Right cardiac atrium (tissue), 5 donors: ENCODE measurements around the gene DGKD. TPM values are rescaled to one million over a fixed set of nuclear protein-coding genes. Genes with fewer than 3 reads are reported as not detected.

Source experiments
- ATAC-seq, 2 donors: fragments of 200-7000 bp; cut with Tn5 transposase; one replicate each; pipeline versions ENCODE4 v1.8.0 to v1.9.1; 2020; ENCODE audit warnings: moderate library complexity in 2 of 2, mild to moderate bottlenecking in 1 of 2
- DNase-seq, 3 donors: peaks; one replicate each; pipeline ENCODE4 v3.0.0-alpha.2; 2020
- H3K27ac ChIP-seq: one replicate; pipeline ENCODE4 v1.5.1; 2013; ENCODE audit warnings: mild to moderate bottlenecking, low read length, control low read depth, moderate library complexity
- H3K27me3 ChIP-seq: one replicate; pipeline ENCODE4 v1.6.1; 2013; ENCODE audit not compliant: control insufficient read depth, insufficient read depth
- H3K4me1 ChIP-seq: one replicate; pipeline ENCODE4 v1.6.1; 2013; ENCODE audit warnings: low read length; ENCODE audit not compliant: control insufficient read depth, insufficient read depth
- H3K4me3 ChIP-seq: one replicate; pipeline ENCODE4 v1.5.1; 2013; ENCODE audit warnings: low read length, control low read depth
- H3K9me3 ChIP-seq: one replicate; pipeline ENCODE4 v1.6.1; 2013; ENCODE audit warnings: low read length; ENCODE audit not compliant: control insufficient read depth
- WGBS: extraction: QIAGEN DNeasy Blood & Tissue Kit; methylation state at CpG from one replicate; pipeline ENCODE4 v1.1.7; 2013; 5-methylcytosine and 5-hydroxymethylcytosine counted together
- intact Hi-C, 4 donors: fragments of 100-400 bp; cut with DNase I; formaldehyde crosslinking; loops; one replicate each; pipeline versions ENCODE4 v1.11.0 to v1.14.0; 2022 to 2023
- long read RNA-seq, 4 donors: library from polyadenylated mRNA; unstranded; transcript quantifications; one replicate each; pipeline ENCODE4 v2.0.0, GENCODE V29; 2020 to 2021
- polyA plus RNA-seq: library from polyadenylated mRNA; stranded (reverse); fragments of 200-250 nt; gene quantifications from one replicate; pipeline ENCODE4 v1.2.3, GENCODE V29; 2013
- total RNA-seq, 4 donors: library from RNA; stranded (reverse); fragmentation: NEBNext Ultra II Directional; extraction: Animal tissue kit (Norgen Biotek cat#: 25700); gene quantifications; one replicate each; pipeline ENCODE4 v1.2.1, GENCODE V29; 2021
- donor health status: healthy with polysubstance abuse.
- donor health status: DM: no; HTN: yes; CAD: no.
- donor health status: DM: no; HTN: no; CAD: no.
- donor health status: DM: no; HTN: yes; CAD: no; lungs with severe emphysema.
- donor health status: DM: yes; HTN: yes; CAD: no.

DGKD gene
- 10 to 100 TPM; 27.6 to 44.9 (median 38.6) TPM for total RNA-seq
- 17.9 TPM for polyA plus RNA-seq
- long read RNA-seq, donor 1, full-length matches to known transcripts, result 6 of 51 reads
- long read RNA-seq, donor 1, partial matches to known transcripts, result 37 of 51 reads
- long read RNA-seq, donor 1, other reads (novel, unspliced or antisense), result 8 of 51 reads
- long read RNA-seq, donor 2, full-length matches to known transcripts, result 4 of 37 reads
- long read RNA-seq, donor 2, partial matches to known transcripts, result 13 of 37 reads
- long read RNA-seq, donor 2, other reads (novel, unspliced or antisense), result 20 of 37 reads
- long read RNA-seq, donor 3, full-length matches to known transcripts, result 10 of 241 reads
- long read RNA-seq, donor 3, partial matches to known transcripts, result 153 of 241 reads
- long read RNA-seq, donor 3, other reads (novel, unspliced or antisense), result 78 of 241 reads
- long read RNA-seq, donor 4, full-length matches to known transcripts, result 7 of 30 reads
- long read RNA-seq, donor 4, partial matches to known transcripts, result 17 of 30 reads
- long read RNA-seq, donor 4, other reads (novel, unspliced or antisense), result 6 of 30 reads

GRCh38 chr2:233353769-233354499, at the start of gene DGKD:
TSS of gene DGKD (plus strand) at chr2:233354494. CDS start at chr2:233354519, 25 bp downstream.
- Histone ChIP-seq H3K27me3 (no peaks in the 10 kb centered on the region), H3K9me3 (no peaks in the 10 kb centered on the region), H3K27ac (no peak within 1 kb of the TSS), H3K4me3 (peak within 1 kb of the TSS; percentile 99), H3K4me1 (peaks cover 5% of the 10 kb centered on the region)
- DNase-seq (peak; percentile 55 to 88 (median 85)), ATAC-seq (peak; percentile 77 to 86)
- intact Hi-C loops, result loop anchor here in 3 of 4 donors (5.0 to 10.0 kb wide), 2 partner anchors 88 to 91 kb away; no protein-coding TSS in a partner anchor
- 3% methylated on average over 50 of the region's 56 CpGs for WGBS

GRCh38 chr2:233307565-233307964, 46.7 kb upstream of the DGKD start, which contains the start of gene SAG:
TSS of gene SAG (plus strand) at chr2:233307816. CDS start at chr2:233309190, 1,374 bp downstream.
- no peaks in the 10 kb centered on the region for H3K9me3 ChIP-seq
- no peak for DNase-seq
- intact Hi-C loops, result no loop called here
- ATAC-seq, result peak in 1 of 2 donors; percentile 18
- WGBS, result 72% methylated on average over 7 of the region's 7 CpGs
- no peaks in the 10 kb centered on the region for H3K27me3 ChIP-seq
- no peak within 1 kb of the TSS for H3K4me3 ChIP-seq
- H3K4me1 ChIP-seq, result no peaks in the 10 kb centered on the region
- no peak within 1 kb of the TSS for H3K27ac ChIP-seq

- DNase-seq, result no peak
- Histone ChIP-seq H3K4me1 (no peaks in the 10 kb centered on the region), H3K27me3 (no peaks in the 10 kb centered on the region), H3K9me3 (no peaks in the 10 kb centered on the region), H3K27ac (no peak overlapping the region), H3K4me3 (no peak overlapping the region)
- no peak for ATAC-seq
- intact Hi-C loops, result no loop called here
- 81% methylated on average over 11 of the region's 11 CpGs for WGBS
These were observed 42.9 kb upstream of the DGKD start for GRCh38 chr2:233311241-233311926.

- Histone ChIP-seq H3K27me3 (no peaks in the 10 kb centered on the region), H3K9me3 (no peaks in the 10 kb centered on the region), H3K27ac (no peak overlapping the region), H3K4me1 (no peaks in the 10 kb centered on the region), H3K4me3 (no peak overlapping the region)
- WGBS, result 77% methylated on average over 8 of the region's 8 CpGs
- intact Hi-C loops, result no loop called here
- DNase-seq (no peak), ATAC-seq (no peak)
These were observed 41.4 kb upstream of the DGKD start for GRCh38 chr2:233312874-233313273.

GRCh38 chr2:233314180-233314925, 39.9 kb upstream of the DGKD start:
- Histone ChIP-seq H3K27ac (no peak overlapping the region), H3K4me3 (no peak overlapping the region), H3K27me3 (no peaks in the 10 kb centered on the region), H3K4me1 (no peaks in the 10 kb centered on the region), H3K9me3 (no peaks in the 10 kb centered on the region)
- DNase-seq (no peak), ATAC-seq (peak in 1 of 2 donors; percentile 16)
- WGBS, result 91% methylated on average over 20 of the region's 20 CpGs
- intact Hi-C loops, result no loop called here

- H3K4me1 ChIP-seq, result no peaks in the 10 kb centered on the region
- 56% methylated on average over 7 of the region's 7 CpGs for WGBS
- intact Hi-C loops, result no loop called here
These were observed 36.9 kb upstream of the DGKD start for GRCh38 chr2:233317196-233317943.

GRCh38 chr2:233319256-233319655, 35.0 kb upstream of the DGKD start:
- WGBS, result 77% methylated on average over 5 of the region's 5 CpGs
- intact Hi-C loops, result no loop called here
- Histone ChIP-seq H3K27ac (no peak overlapping the region), H3K9me3 (no peaks in the 10 kb centered on the region), H3K4me1 (no peaks in the 10 kb centered on the region), H3K27me3 (no peaks in the 10 kb centered on the region), H3K4me3 (no peak overlapping the region)
- DNase-seq, result no peak
- ATAC-seq, result no peak

More at GRCh38 chr2:233317196-233317943, 36.9 kb upstream of the DGKD start:
- ATAC-seq (no peak), DNase-seq (no peak)
- Histone ChIP-seq H3K27me3 (no peaks in the 10 kb centered on the region), H3K27ac (no peak overlapping the region), H3K9me3 (no peaks in the 10 kb centered on the region), H3K4me3 (no peak overlapping the region)

GRCh38 chr2:233320470-233320869, 33.8 kb upstream of the DGKD start:
- ATAC-seq (no peak), DNase-seq (no peak)
- Histone ChIP-seq H3K4me3 (no peak overlapping the region), H3K27ac (no peak overlapping the region), H3K4me1 (no peaks in the 10 kb centered on the region), H3K27me3 (no peaks in the 10 kb centered on the region), H3K9me3 (no peaks in the 10 kb centered on the region)
- intact Hi-C loops, result no loop called here
- WGBS, result 93% methylated on average over 17 of the region's 17 CpGs

GRCh38 chr2:233321166-233321565, 33.1 kb upstream of the DGKD start:
- 77% methylated on average over 6 of the region's 6 CpGs for WGBS
- no peaks in the 10 kb centered on the region for H3K9me3 ChIP-seq
- H3K27me3 ChIP-seq, result no peaks in the 10 kb centered on the region
- H3K27ac ChIP-seq, result no peak overlapping the region
- no peak overlapping the region for H3K4me3 ChIP-seq
- DNase-seq (no peak), ATAC-seq (no peak)
- no peaks in the 10 kb centered on the region for H3K4me1 ChIP-seq
- intact Hi-C loops, result no loop called here

GRCh38 chr2:233323851-233324250, 30.4 kb upstream of the DGKD start:
- no peaks in the 10 kb centered on the region for H3K27me3 ChIP-seq
- no peak for ATAC-seq
- 89% methylated on average over 8 of the region's 8 CpGs for WGBS
- no peak for DNase-seq
- no peak overlapping the region for H3K4me3 ChIP-seq
- H3K4me1 ChIP-seq, result no peaks in the 10 kb centered on the region
- intact Hi-C loops, result no loop called here
- H3K27ac ChIP-seq, result no peak overlapping the region
- H3K9me3 ChIP-seq, result no peaks in the 10 kb centered on the region
